Measurements from ENCODE around the gene RNH1. TPM values are rescaled to one million over a fixed set of nuclear protein-coding genes. Genes with fewer than 3 reads are reported as not detected.
A peak's percentile ranks its signal among the peaks of the same experiment; 100 is the strongest.

RNH1 gene
- total and polyA plus RNA-seq, 2 experiments from 2014 or later: 105 to 199 TPM

- H3K4me3 ChIP-seq: no peak overlapping the region
- peaks cover 15% of the 10 kb centered on the region for H4K20me1 ChIP-seq (ENCODE audit: insufficient read depth, poor library complexity, severe bottlenecking)
- H3K9me3 ChIP-seq (ENCODE audit: low read depth): no peaks in the 10 kb centered on the region
- H3K27ac ChIP-seq: no peak overlapping the region
- H2AFZ ChIP-seq: no peak overlapping the region
- no peaks in the 10 kb centered on the region for H3K27me3 ChIP-seq
- no peaks in the 10 kb centered on the region for H3K36me3 ChIP-seq (replicated peaks; ENCODE audit: insufficient read depth, low read depth)
- peaks cover 25% of the 10 kb centered on the region for H3K4me1 ChIP-seq (ENCODE audit: insufficient read depth)
- 96% methylated on average over 35 of the region's 37 CpGs for WGBS (ENCODE audit: low lambda C conversion rate, missing lambda C conversion rate)
- TF ChIP-seq EZH2phosphoT487 (IDR thresholded peaks at IDR 0.05; ENCODE audit: low read depth, severe bottlenecking, unreplicated experiment): no peak
- no peak for TF ChIP-seq EZH2 (IDR thresholded peaks at IDR 0.05; ENCODE audit: borderline replicate concordance)
- TF ChIP-seq CTCF (IDR thresholded peaks at IDR 0.05; ENCODE audit: poor library complexity): no peak
- peak overlapping the region; percentile 99 for H3K4me2 ChIP-seq
- peak; percentile 4 for DNase-seq (ENCODE audit: low spot score)
- H3K79me2 ChIP-seq: peaks cover 10% of the 10 kb centered on the region
- H3K9me2 ChIP-seq (replicated peaks; ENCODE audit: insufficient read depth): no peaks in the 10 kb centered on the region
Observed at GRCh38 chr11:533586-534395, 26.7 kb upstream of the RNH1 start.

GRCh38 chr11:532986-533585 is 26.0 kb upstream of the RNH1 start:
- peak; percentile 8 for DNase-seq (ENCODE audit: low spot score)
- no peak for TF ChIP-seq EZH2phosphoT487 (IDR thresholded peaks at IDR 0.05; ENCODE audit: low read depth, severe bottlenecking, unreplicated experiment)
- TF ChIP-seq CTCF (IDR thresholded peaks at IDR 0.05; ENCODE audit: poor library complexity): no peak
- Histone ChIP-seq H2AFZ (no peak overlapping the region), H4K20me1 (ENCODE audit: insufficient read depth, poor library complexity, severe bottlenecking) (peaks cover 15% of the 10 kb centered on the region), H3K9me2 (replicated peaks; ENCODE audit: insufficient read depth) (no peaks in the 10 kb centered on the region), H3K27ac (no peak overlapping the region), H3K4me2 (no peak overlapping the region), H3K4me1 (ENCODE audit: insufficient read depth) (peaks cover 25% of the 10 kb centered on the region), H3K4me3 (no peak overlapping the region), H3K9me3 (ENCODE audit: low read depth) (no peaks in the 10 kb centered on the region), H3K27me3 (no peaks in the 10 kb centered on the region), H3K36me3 (replicated peaks; ENCODE audit: insufficient read depth, low read depth) (no peaks in the 10 kb centered on the region), H3K79me2 (peaks cover 10% of the 10 kb centered on the region)
- over 99% methylated on average over 30 of the region's 33 CpGs for WGBS (ENCODE audit: low lambda C conversion rate, missing lambda C conversion rate)

GRCh38 chr11:532527-532985 is 25.5 kb upstream of the RNH1 start:
- TF ChIP-seq EZH2phosphoT487 (IDR thresholded peaks at IDR 0.05; ENCODE audit: low read depth, severe bottlenecking, unreplicated experiment): no peak
- TF ChIP-seq EZH2 (IDR thresholded peaks at IDR 0.05; ENCODE audit: borderline replicate concordance): no peak
- TF ChIP-seq CTCF (IDR thresholded peaks at IDR 0.05; ENCODE audit: poor library complexity): no peak
- Histone ChIP-seq H3K4me1 (ENCODE audit: insufficient read depth) (peaks cover 21% of the 10 kb centered on the region), H3K9me2 (replicated peaks; ENCODE audit: insufficient read depth) (no peaks in the 10 kb centered on the region), H3K4me3 (no peak overlapping the region), H2AFZ (no peak overlapping the region), H3K36me3 (replicated peaks; ENCODE audit: insufficient read depth, low read depth) (no peaks in the 10 kb centered on the region), H3K9me3 (ENCODE audit: low read depth) (no peaks in the 10 kb centered on the region), H3K79me2 (peaks cover 10% of the 10 kb centered on the region), H3K27ac (no peak overlapping the region), H3K4me2 (no peak overlapping the region), H3K27me3 (no peaks in the 10 kb centered on the region), H4K20me1 (ENCODE audit: insufficient read depth, poor library complexity, severe bottlenecking) (peaks cover 15% of the 10 kb centered on the region)
- peak; percentile 4 for DNase-seq (ENCODE audit: low spot score)
- 97% methylated on average over 19 of the region's 23 CpGs for WGBS (ENCODE audit: low lambda C conversion rate, missing lambda C conversion rate)
